Urothelium cell line (cell line): ENCODE data around the gene PRR23C.

ENCODE experiments used
- DNase-seq: peaks from one replicate; pipeline ENCODE4 v3.0.0; 2011; ENCODE audit warnings: low spot score, mixed read lengths
- FAIRE-seq: peaks from 2 replicates; lab custom pipeline; 2011; peaks lifted over from hg19 to GRCh38; lab: Jason Lieb, UNC

Gene PRR23C

GRCh38 chr3:139005356-139005993 lies 39.2 kb downstream of the PRR23C start:
- FAIRE-seq (no peak), DNase-seq (no peak)

- FAIRE-seq: no peak
- no peak for DNase-seq
These were observed 49.0 kb downstream of the PRR23C start for GRCh38 chr3:138995706-138996105.
